Breast epithelium (tissue), 3 donors: Measurements from ENCODE around the gene RIPOR2.

Experiments used
- POLR2A ChIP-seq: fragments of 450-650 bp; IDR thresholded peaks from one replicate; pipeline ENCODE4 v1.6.1; 2016; ENCODE audit warnings: antibody characterized with exemption, mild to moderate bottlenecking, moderate library complexity
- POLR2AphosphoS5 ChIP-seq, 3 donors: sonication (generic); formaldehyde crosslinking; IDR thresholded peaks; one replicate each; pipeline ENCODE4 v1.6.1; 2017; ENCODE audit warnings: antibody characterized with exemption in 3 of 3
- TF ChIP-seq, protein P1 (sequence below), 3 donors: fragments of 450-650 bp; IDR thresholded peaks; one replicate each; pipeline ENCODE4 v1.5.1; 2016 to 2017; ENCODE audit warnings: antibody characterized with exemption in 3 of 3, mild to moderate bottlenecking in 3 of 3, moderate library complexity in 3 of 3

DNA sequence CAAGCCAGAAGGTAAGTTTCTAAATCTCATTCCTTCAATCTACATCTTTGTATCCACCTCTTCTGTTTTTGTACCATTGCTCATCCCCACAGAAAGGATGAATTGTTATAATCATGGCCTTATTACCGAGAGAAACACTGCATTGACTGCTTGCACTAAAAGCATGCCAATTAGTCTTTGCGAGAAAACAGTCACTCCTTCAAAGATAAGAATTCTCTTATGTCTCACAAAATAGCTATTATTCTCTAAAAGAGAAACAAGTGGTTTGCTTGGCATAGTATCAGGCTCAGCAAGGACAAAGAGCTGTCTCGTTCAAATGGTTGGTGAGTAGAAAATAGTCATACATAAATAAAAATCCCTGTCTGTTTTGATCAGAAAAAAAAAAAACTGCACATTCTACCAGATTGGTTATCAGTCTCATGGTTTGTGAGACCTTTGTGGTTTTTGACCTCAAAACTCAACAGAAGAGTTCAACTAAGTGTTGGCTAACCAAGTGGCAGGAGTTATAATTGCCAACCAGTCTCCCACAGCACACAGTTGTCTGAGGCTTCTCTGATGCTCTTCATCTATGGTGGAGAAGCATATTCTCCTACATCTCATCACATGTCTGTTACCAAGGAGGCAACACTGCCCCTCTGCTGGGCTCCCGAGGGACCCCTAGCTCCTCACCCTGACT is 101.9 kb downstream of the RIPOR2 start:
- TF ChIP-seq, protein P1, sequence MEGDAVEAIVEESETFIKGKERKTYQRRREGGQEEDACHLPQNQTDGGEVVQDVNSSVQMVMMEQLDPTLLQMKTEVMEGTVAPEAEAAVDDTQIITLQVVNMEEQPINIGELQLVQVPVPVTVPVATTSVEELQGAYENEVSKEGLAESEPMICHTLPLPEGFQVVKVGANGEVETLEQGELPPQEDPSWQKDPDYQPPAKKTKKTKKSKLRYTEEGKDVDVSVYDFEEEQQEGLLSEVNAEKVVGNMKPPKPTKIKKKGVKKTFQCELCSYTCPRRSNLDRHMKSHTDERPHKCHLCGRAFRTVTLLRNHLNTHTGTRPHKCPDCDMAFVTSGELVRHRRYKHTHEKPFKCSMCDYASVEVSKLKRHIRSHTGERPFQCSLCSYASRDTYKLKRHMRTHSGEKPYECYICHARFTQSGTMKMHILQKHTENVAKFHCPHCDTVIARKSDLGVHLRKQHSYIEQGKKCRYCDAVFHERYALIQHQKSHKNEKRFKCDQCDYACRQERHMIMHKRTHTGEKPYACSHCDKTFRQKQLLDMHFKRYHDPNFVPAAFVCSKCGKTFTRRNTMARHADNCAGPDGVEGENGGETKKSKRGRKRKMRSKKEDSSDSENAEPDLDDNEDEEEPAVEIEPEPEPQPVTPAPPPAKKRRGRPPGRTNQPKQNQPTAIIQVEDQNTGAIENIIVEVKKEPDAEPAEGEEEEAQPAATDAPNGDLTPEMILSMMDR (IDR thresholded peaks at IDR 0.05) = no peak
- no peak for TF ChIP-seq POLR2A
- TF ChIP-seq POLR2AphosphoS5 (IDR thresholded peaks at IDR 0.05) = no peak
